Measurements from ENCODE around the gene DDX43.

DNA sequence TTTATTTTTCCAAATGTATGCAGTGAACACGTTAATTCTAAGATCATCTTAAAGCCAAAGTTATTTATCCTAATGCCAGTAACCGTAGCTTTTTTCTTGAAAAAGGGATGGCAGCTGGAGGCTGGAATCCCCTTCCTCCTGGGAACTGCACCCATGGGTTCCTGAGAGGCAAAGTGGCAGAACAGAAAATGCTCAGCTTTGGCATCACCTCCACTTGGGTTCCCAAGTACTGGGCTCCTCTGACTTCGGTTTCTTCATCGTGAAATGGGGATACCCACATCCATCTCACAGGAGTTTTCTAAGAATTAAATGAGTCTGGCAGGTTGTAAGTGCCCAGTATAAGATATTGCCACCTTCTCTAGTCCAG lies 6.2 kb upstream of the DDX43 start:
- TF ChIP-seq, protein P1, sequence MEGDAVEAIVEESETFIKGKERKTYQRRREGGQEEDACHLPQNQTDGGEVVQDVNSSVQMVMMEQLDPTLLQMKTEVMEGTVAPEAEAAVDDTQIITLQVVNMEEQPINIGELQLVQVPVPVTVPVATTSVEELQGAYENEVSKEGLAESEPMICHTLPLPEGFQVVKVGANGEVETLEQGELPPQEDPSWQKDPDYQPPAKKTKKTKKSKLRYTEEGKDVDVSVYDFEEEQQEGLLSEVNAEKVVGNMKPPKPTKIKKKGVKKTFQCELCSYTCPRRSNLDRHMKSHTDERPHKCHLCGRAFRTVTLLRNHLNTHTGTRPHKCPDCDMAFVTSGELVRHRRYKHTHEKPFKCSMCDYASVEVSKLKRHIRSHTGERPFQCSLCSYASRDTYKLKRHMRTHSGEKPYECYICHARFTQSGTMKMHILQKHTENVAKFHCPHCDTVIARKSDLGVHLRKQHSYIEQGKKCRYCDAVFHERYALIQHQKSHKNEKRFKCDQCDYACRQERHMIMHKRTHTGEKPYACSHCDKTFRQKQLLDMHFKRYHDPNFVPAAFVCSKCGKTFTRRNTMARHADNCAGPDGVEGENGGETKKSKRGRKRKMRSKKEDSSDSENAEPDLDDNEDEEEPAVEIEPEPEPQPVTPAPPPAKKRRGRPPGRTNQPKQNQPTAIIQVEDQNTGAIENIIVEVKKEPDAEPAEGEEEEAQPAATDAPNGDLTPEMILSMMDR (IDR thresholded peaks at IDR 0.05) = no peak
- no peak for TF ChIP-seq YY1 (IDR thresholded peaks at IDR 0.05; ENCODE audit: low read depth)
- TF ChIP-seq TAF1 (IDR thresholded peaks at IDR 0.05; ENCODE audit: borderline replicate concordance, low read depth, low read length) = no peak
- no peak for TF ChIP-seq TEAD4 (IDR thresholded peaks at IDR 0.05; ENCODE audit: borderline replicate concordance, insufficient read depth)
- no peak for TF ChIP-seq POLR2AphosphoS5 (IDR thresholded peaks at IDR 0.05; ENCODE audit: low read depth, low read length)
- TF ChIP-seq, protein P2, sequence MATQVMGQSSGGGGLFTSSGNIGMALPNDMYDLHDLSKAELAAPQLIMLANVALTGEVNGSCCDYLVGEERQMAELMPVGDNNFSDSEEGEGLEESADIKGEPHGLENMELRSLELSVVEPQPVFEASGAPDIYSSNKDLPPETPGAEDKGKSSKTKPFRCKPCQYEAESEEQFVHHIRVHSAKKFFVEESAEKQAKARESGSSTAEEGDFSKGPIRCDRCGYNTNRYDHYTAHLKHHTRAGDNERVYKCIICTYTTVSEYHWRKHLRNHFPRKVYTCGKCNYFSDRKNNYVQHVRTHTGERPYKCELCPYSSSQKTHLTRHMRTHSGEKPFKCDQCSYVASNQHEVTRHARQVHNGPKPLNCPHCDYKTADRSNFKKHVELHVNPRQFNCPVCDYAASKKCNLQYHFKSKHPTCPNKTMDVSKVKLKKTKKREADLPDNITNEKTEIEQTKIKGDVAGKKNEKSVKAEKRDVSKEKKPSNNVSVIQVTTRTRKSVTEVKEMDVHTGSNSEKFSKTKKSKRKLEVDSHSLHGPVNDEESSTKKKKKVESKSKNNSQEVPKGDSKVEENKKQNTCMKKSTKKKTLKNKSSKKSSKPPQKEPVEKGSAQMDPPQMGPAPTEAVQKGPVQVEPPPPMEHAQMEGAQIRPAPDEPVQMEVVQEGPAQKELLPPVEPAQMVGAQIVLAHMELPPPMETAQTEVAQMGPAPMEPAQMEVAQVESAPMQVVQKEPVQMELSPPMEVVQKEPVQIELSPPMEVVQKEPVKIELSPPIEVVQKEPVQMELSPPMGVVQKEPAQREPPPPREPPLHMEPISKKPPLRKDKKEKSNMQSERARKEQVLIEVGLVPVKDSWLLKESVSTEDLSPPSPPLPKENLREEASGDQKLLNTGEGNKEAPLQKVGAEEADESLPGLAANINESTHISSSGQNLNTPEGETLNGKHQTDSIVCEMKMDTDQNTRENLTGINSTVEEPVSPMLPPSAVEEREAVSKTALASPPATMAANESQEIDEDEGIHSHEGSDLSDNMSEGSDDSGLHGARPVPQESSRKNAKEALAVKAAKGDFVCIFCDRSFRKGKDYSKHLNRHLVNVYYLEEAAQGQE (IDR thresholded peaks at IDR 0.05; ENCODE audit: low read depth, low read length) = no peak
- TF ChIP-seq, protein P3, sequence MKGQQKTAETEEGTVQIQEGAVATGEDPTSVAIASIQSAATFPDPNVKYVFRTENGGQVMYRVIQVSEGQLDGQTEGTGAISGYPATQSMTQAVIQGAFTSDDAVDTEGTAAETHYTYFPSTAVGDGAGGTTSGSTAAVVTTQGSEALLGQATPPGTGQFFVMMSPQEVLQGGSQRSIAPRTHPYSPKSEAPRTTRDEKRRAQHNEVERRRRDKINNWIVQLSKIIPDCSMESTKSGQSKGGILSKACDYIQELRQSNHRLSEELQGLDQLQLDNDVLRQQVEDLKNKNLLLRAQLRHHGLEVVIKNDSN (IDR thresholded peaks at IDR 0.05; ENCODE audit: borderline replicate concordance, low read depth) = no peak
- TF ChIP-seq, protein P4, sequence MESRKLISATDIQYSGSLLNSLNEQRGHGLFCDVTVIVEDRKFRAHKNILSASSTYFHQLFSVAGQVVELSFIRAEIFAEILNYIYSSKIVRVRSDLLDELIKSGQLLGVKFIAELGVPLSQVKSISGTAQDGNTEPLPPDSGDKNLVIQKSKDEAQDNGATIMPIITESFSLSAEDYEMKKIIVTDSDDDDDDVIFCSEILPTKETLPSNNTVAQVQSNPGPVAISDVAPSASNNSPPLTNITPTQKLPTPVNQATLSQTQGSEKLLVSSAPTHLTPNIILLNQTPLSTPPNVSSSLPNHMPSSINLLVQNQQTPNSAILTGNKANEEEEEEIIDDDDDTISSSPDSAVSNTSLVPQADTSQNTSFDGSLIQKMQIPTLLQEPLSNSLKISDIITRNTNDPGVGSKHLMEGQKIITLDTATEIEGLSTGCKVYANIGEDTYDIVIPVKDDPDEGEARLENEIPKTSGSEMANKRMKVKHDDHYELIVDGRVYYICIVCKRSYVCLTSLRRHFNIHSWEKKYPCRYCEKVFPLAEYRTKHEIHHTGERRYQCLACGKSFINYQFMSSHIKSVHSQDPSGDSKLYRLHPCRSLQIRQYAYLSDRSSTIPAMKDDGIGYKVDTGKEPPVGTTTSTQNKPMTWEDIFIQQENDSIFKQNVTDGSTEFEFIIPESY (IDR thresholded peaks at IDR 0.05; ENCODE audit: borderline replicate concordance, low read depth) = no peak
- no peak for TF ChIP-seq EP300 (IDR thresholded peaks at IDR 0.05; ENCODE audit: borderline replicate concordance in 1 of 2, low read depth in 1 of 2, low read length in 1 of 2)
- TF ChIP-seq, protein P5, sequence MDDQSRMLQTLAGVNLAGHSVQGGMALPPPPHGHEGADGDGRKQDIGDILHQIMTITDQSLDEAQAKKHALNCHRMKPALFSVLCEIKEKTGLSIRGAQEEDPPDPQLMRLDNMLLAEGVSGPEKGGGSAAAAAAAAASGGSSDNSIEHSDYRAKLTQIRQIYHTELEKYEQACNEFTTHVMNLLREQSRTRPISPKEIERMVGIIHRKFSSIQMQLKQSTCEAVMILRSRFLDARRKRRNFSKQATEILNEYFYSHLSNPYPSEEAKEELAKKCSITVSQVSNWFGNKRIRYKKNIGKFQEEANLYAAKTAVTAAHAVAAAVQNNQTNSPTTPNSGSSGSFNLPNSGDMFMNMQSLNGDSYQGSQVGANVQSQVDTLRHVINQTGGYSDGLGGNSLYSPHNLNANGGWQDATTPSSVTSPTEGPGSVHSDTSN (IDR thresholded peaks at IDR 0.05) = no peak
- TF ChIP-seq, protein P6, sequence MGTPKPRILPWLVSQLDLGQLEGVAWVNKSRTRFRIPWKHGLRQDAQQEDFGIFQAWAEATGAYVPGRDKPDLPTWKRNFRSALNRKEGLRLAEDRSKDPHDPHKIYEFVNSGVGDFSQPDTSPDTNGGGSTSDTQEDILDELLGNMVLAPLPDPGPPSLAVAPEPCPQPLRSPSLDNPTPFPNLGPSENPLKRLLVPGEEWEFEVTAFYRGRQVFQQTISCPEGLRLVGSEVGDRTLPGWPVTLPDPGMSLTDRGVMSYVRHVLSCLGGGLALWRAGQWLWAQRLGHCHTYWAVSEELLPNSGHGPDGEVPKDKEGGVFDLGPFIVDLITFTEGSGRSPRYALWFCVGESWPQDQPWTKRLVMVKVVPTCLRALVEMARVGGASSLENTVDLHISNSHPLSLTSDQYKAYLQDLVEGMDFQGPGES (IDR thresholded peaks at IDR 0.05; ENCODE audit: low read depth, low read length) = no peak
